NCI-H2171 (cell line): Measurements from ENCODE around the gene NDUFA7.
"Not testable (repeated sequence)": the region's sequence is repeated elsewhere in the genome, so short reads cannot be mapped to it uniquely, and the experiment has no call there.

Source experiments
- DNase-seq: peaks from one replicate; lab custom pipeline; 2025; lab: John Stamatoyannopoulos, UW

NDUFA7 gene

GRCh38 chr19:8319807-8320520 lies 1.2 kb downstream of the NDUFA7 start:
- no peak for DNase-seq

- DNase-seq, result not testable (repeated sequence)
These were observed 2.3 kb downstream of the NDUFA7 start for GRCh38 chr19:8318835-8319234.

- no peak for DNase-seq
These were observed 4.6 kb downstream of the NDUFA7 start for GRCh38 chr19:8316351-8317125.

- not testable (repeated sequence) for DNase-seq
These were observed 6.1 kb downstream of the NDUFA7 start for GRCh38 chr19:8314981-8315640.

GRCh38 chr19:8311461-8312260 lies 9.5 kb downstream of the NDUFA7 start:
- DNase-seq, result no peak

- no peak for DNase-seq
These were observed 10.7 kb downstream of the NDUFA7 start for GRCh38 chr19:8310342-8311055.

GRCh38 chr19:8308891-8309291 lies 12.3 kb downstream of the NDUFA7 start:
- no peak for DNase-seq

- peak; percentile 94 for DNase-seq
These were observed 13.0 kb downstream of the NDUFA7 start, which contains the start of gene CD320 for GRCh38 chr19:8307965-8308866. Gene CD320, minus strand, starts transcription at chr19:8308358. Its CDS starts 68 bp downstream, at chr19:8308290.

- no peak for DNase-seq
These were observed 13.7 kb downstream of the NDUFA7 start for GRCh38 chr19:8307400-8307964.

- no peak for DNase-seq
These were observed 14.7 kb downstream of the NDUFA7 start for GRCh38 chr19:8306235-8307054.

- no peak for DNase-seq
These were observed 15.4 kb downstream of the NDUFA7 start for GRCh38 chr19:8305798-8306197.

- DNase-seq, result no peak
These were observed 16.1 kb downstream of the NDUFA7 start for GRCh38 chr19:8304841-8305621.

- DNase-seq, result no peak
These were observed 18.4 kb downstream of the NDUFA7 start for GRCh38 chr19:8302734-8303133.

GRCh38 chr19:8302357-8302691 lies 18.9 kb downstream of the NDUFA7 start:
- DNase-seq, result no peak

GRCh38 chr19:8291337-8291736 lies 29.8 kb downstream of the NDUFA7 start:
- DNase-seq, result not testable (repeated sequence)

- DNase-seq, result not testable (repeated sequence)
These were observed 44.7 kb downstream of the NDUFA7 start for GRCh38 chr19:8276508-8276907.

- no peak for DNase-seq
These were observed 51.5 kb downstream of the NDUFA7 start for GRCh38 chr19:8269724-8270123.

- no peak for DNase-seq
These were observed 55.3 kb downstream of the NDUFA7 start for GRCh38 chr19:8265872-8266271.
